ENCODE results near the gene TSHZ2.

The TSHZ2 gene

GRCh38 chr20:53480913-53481312, 508.8 kb downstream of the TSHZ2 start:
- ChIA-PET CTCF (no interaction called here), POLR2A (no interaction called here)
- no peak overlapping the region for H3K4me3 ChIP-seq (ENCODE audit: low read depth, low read length)
- no peak for TF ChIP-seq CTCF (IDR thresholded peaks at IDR 0.05; ENCODE audit: insufficient read depth, low read length, missing control alignments)
- DNase-seq (ENCODE audit: low read depth, low spot score): no peak

- no peak overlapping the region for H3K4me3 ChIP-seq (ENCODE audit: low read depth, low read length)
- CTCF ChIA-PET: no interaction called here
- no peak for DNase-seq (ENCODE audit: low read depth, low spot score)
- no peak for TF ChIP-seq CTCF (IDR thresholded peaks at IDR 0.05; ENCODE audit: insufficient read depth, low read length, missing control alignments)
- POLR2A ChIA-PET: no interaction called here
Measured at GRCh38 chr20:53487461-53488200, 515.5 kb downstream of the TSHZ2 start.

GRCh38 chr20:53488775-53489272, 516.7 kb downstream of the TSHZ2 start:
- DNase-seq (ENCODE audit: low read depth, low spot score): no peak
- TF ChIP-seq CTCF (IDR thresholded peaks at IDR 0.05; ENCODE audit: insufficient read depth, low read length, missing control alignments): no peak
- POLR2A ChIA-PET: no interaction called here
- CTCF ChIA-PET: no interaction called here
- no peak overlapping the region for H3K4me3 ChIP-seq (ENCODE audit: low read depth, low read length)

GRCh38 chr20:53489528-53489927, 517.4 kb downstream of the TSHZ2 start:
- TF ChIP-seq CTCF (IDR thresholded peaks at IDR 0.05; ENCODE audit: insufficient read depth, low read length, missing control alignments): no peak
- ChIA-PET POLR2A (no interaction called here), CTCF (no interaction called here)
- DNase-seq (ENCODE audit: low read depth, low spot score): no peak
- no peak overlapping the region for H3K4me3 ChIP-seq (ENCODE audit: low read depth, low read length)

GRCh38 chr20:53490620-53491019, 518.5 kb downstream of the TSHZ2 start:
- no peak for TF ChIP-seq CTCF (IDR thresholded peaks at IDR 0.05; ENCODE audit: insufficient read depth, low read length, missing control alignments)
- POLR2A ChIA-PET: no interaction called here
- DNase-seq (ENCODE audit: low read depth, low spot score): no peak
- CTCF ChIA-PET: no interaction called here
- no peak overlapping the region for H3K4me3 ChIP-seq (ENCODE audit: low read depth, low read length)

- TF ChIP-seq CTCF (IDR thresholded peaks at IDR 0.05; ENCODE audit: insufficient read depth, low read length, missing control alignments): no peak
- DNase-seq (ENCODE audit: low read depth, low spot score): no peak
- H3K4me3 ChIP-seq (ENCODE audit: low read depth, low read length): no peak overlapping the region
- ChIA-PET CTCF (interaction anchor here (0.6 kb wide), 1 partner anchor 747 kb away, joined by 3 read pairs; no protein-coding TSS in a partner anchor), POLR2A (no interaction called here)
Measured at GRCh38 chr20:53491462-53491861, 519.3 kb downstream of the TSHZ2 start.

All from AG04449 (cell line).